RWPE2 (cell line): Measurements from ENCODE around the gene BRMS1.
"Not testable (repeated sequence)": the region's sequence is repeated elsewhere in the genome, so short reads cannot be mapped to it uniquely, and the experiment has no call there.

Experiments
- ATAC-seq: fragments of 200-7000 bp; cut with Tn5 transposase; 3 replicates; pipeline ENCODE4 v1.9.1; 2021; ENCODE audit warnings: low read depth
- DNase-seq: peaks from one replicate; pipeline ENCODE4 v3.0.0-alpha.2; 2020; ENCODE audit warnings: low spot score
- H3K27ac ChIP-seq: fragments of 450-650 bp; 2 replicates; pipeline ENCODE4 v1.5.1; 2017; ENCODE audit warnings: mild to moderate bottlenecking; ENCODE audit not compliant: poor library complexity, severe bottlenecking
- H3K27me3 ChIP-seq: fragments of 250-450 bp; sonication (Bioruptor Pico); 2 replicates; pipeline ENCODE4 v1.5.1; 2021; ENCODE audit warnings: mild to moderate bottlenecking, moderate library complexity; ENCODE audit not compliant: insufficient read depth, poor library complexity, severe bottlenecking
- H3K36me3 ChIP-seq: fragments of 250-450 bp; sonication (Bioruptor Pico); 2 replicates; pipeline ENCODE4 v1.5.1; 2020; ENCODE audit warnings: low read depth, mild to moderate bottlenecking, moderate library complexity
- H3K4me1 ChIP-seq: fragments of 250-450 bp; sonication (Bioruptor Pico); 2 replicates; pipeline ENCODE4 v1.5.1; 2021; ENCODE audit warnings: mild to moderate bottlenecking, moderate library complexity; ENCODE audit not compliant: insufficient read depth, poor library complexity, severe bottlenecking
- H3K4me3 ChIP-seq: fragments of 250-450 bp; sonication (Bioruptor Pico); 2 replicates; pipeline ENCODE4 v1.5.1; 2021; ENCODE audit warnings: mild to moderate bottlenecking, moderate library complexity; ENCODE audit not compliant: severe bottlenecking
- H3K9me3 ChIP-seq: fragments of 250-450 bp; sonication (Bioruptor Pico); 2 replicates; pipeline ENCODE4 v1.5.1; 2021; ENCODE audit warnings: mild to moderate bottlenecking, moderate library complexity; ENCODE audit not compliant: severe bottlenecking
- TF ChIP-seq, protein P1 (sequence below): fragments of 450-650 bp; IDR thresholded peaks from one replicate; pipeline ENCODE4 v1.5.1; 2017; ENCODE audit warnings: mild to moderate bottlenecking, moderate library complexity; ENCODE audit not compliant: poor library complexity, severe bottlenecking

Gene BRMS1

DNA sequence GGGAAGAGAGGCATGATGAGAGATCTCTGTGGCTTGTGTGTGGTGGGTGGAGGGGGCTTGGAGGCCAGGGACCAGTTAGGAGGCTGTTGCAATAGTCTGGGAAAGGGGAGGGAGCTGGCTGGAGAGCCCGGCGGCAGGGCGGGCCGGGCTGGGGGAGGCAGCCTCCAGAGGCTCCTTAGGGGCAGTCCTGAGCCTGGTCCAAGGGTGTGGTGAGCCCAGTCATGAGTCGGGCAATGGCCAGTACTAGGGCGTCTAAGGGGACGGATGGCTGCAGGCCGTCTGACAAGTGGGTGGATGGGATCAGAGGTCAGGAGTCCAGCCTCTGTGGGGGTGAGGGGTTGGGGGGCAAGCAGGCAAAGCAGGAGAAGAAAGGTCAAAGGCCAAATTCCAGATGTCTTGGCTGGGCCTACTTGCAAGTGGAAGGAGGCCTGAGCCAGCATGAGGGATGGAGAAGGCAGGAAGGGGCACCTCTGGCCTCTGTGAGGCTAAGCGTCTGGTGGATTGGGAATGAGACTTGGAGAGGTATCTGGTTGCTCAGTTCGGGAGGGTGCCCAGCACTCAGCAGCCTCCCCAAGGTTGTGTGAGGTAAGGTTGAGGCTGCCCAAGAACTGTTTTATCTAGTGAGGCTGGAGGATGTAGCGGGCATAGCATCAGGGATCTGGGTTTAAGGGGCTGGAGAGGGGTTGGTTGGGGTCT, 22.0 kb downstream of the BRMS1 start:
- Histone ChIP-seq H3K4me1 (peaks cover 27% of the 10 kb centered on the region), H3K27ac (no peak overlapping the region), H3K4me3 (no peak overlapping the region), H3K9me3 (peaks cover 3% of the 10 kb centered on the region), H3K36me3 (no peaks in the 10 kb centered on the region), H3K27me3 (no peaks in the 10 kb centered on the region)
- ATAC-seq (no peak), DNase-seq (no peak)
- TF ChIP-seq, protein P1, sequence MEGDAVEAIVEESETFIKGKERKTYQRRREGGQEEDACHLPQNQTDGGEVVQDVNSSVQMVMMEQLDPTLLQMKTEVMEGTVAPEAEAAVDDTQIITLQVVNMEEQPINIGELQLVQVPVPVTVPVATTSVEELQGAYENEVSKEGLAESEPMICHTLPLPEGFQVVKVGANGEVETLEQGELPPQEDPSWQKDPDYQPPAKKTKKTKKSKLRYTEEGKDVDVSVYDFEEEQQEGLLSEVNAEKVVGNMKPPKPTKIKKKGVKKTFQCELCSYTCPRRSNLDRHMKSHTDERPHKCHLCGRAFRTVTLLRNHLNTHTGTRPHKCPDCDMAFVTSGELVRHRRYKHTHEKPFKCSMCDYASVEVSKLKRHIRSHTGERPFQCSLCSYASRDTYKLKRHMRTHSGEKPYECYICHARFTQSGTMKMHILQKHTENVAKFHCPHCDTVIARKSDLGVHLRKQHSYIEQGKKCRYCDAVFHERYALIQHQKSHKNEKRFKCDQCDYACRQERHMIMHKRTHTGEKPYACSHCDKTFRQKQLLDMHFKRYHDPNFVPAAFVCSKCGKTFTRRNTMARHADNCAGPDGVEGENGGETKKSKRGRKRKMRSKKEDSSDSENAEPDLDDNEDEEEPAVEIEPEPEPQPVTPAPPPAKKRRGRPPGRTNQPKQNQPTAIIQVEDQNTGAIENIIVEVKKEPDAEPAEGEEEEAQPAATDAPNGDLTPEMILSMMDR: no peak

DNA sequence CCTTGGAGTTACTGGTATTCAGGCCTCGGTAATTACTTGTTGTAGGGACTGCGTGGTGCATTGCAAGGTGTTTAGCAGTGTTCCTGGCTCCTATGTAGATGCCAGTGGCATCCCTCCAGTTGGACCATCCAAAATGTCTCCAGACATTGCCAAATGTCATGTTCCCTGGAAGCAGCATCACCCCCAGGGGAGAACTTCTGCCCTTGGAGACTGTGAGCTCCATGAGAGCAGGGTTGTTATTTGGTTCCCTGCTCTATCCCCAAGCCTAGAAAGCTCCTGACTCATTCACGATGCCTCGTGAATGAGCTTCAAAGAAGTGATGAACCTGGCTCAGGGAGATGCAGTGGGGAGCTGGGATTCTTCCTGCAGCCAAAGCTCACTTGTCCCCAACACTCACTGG, 23.3 kb downstream of the BRMS1 start:
- TF ChIP-seq, protein P1: no peak
- Histone ChIP-seq H3K4me1 (peaks cover 14% of the 10 kb centered on the region), H3K9me3 (peaks cover 3% of the 10 kb centered on the region), H3K27ac (no peak overlapping the region), H3K27me3 (no peaks in the 10 kb centered on the region), H3K4me3 (no peak overlapping the region), H3K36me3 (no peaks in the 10 kb centered on the region)
- no peak for DNase-seq
- no peak for ATAC-seq

DNA sequence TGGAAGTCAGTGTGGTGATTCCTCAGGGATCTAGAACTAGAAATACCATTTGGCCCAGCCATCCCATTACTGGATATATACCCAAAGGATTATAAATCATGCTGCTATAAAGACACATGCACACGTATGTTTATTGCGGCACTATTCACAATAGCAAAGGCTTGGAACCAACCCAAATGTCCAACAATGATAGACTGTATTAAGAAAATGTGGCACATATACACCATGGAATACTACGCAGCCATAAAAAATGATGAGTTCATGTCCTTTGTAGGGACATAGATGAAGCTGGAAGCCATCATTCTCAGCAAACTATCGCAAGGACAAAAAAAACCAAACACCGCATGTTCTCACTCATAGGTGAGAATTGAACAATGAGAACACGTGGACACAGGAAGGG, 24.2 kb downstream of the BRMS1 start:
- not testable (repeated sequence) for H3K4me1 ChIP-seq, ATAC-seq, H3K9me3 ChIP-seq, H3K27ac ChIP-seq, H3K27me3 ChIP-seq, H3K4me3 ChIP-seq, H3K36me3 ChIP-seq, DNase-seq

DNA sequence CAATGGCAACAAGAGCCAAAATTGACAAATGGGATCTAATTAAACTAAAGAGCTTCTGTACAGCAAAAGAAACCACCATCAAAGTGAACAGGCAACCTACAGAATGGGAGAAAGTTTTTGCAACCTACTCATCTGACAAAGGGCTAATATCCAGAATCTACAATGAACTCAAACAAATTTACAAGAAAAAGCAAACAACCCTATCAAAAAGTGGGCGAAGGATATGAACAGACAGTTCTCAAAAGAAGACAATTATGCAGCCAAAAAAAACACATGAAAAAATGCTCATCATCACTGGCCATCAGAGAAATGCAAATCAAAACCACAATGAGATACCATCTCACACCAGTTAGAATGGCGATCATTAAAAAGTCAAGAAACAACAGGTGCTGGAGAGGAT, 24.6 kb downstream of the BRMS1 start:
- DNase-seq, H3K27ac ChIP-seq, ATAC-seq, H3K36me3 ChIP-seq, H3K9me3 ChIP-seq, H3K27me3 ChIP-seq, H3K4me1 ChIP-seq, H3K4me3 ChIP-seq: not testable (repeated sequence)

DNA sequence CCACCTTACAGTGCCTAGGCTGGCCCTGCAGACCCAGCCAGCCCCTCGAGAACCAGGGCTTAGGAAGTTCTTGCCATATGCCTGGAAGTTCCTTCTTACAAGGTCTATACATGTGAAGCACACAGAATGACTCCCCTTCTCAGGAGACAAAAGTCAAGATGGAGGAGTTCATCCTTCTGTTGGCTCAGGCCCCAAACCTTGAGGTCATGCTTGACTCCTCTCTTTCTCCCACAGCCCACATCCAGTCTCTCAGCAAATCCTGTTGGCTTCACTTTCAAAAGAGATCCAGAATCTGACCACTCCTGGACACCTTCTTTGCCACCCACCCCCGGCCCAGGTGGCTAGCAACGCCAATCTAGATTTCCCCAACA, 26.3 kb downstream of the BRMS1 start:
- Histone ChIP-seq H3K27me3 (no peaks in the 10 kb centered on the region), H3K27ac (peak overlapping the region; percentile 2), H3K4me1 (peaks cover 6% of the 10 kb centered on the region), H3K9me3 (peaks cover 3% of the 10 kb centered on the region), H3K36me3 (no peaks in the 10 kb centered on the region), H3K4me3 (no peak overlapping the region)
- DNase-seq (no peak), ATAC-seq (no peak)
- TF ChIP-seq, protein P1: no peak
